Large intestine (tissue), 3 donors: ENCODE data around the gene C22orf39. TPM values are rescaled to one million over a fixed set of nuclear protein-coding genes. Genes with fewer than 3 reads are reported as not detected.
"Not testable (repeated sequence)": the region's sequence is repeated elsewhere in the genome, so short reads cannot be mapped to it uniquely, and the experiment has no call there.

Experiments
- DNase-seq, 2 donors: peaks; one replicate each; pipeline versions ENCODE4 v3.0.0 to v3.0.0-alpha.2; 2013
- H3K27ac ChIP-seq: one replicate; pipeline ENCODE4 v1.5.1; 2013; ENCODE audit warnings: low read length
- H3K27me3 ChIP-seq: 2 replicates; pipeline ENCODE4 v1.6.1; 2013; ENCODE audit warnings: low read length; ENCODE audit not compliant: control insufficient read depth, insufficient read depth
- H3K36me3 ChIP-seq: 2 replicates; pipeline ENCODE4 v1.6.1; 2013; ENCODE audit warnings: low read length; ENCODE audit not compliant: control insufficient read depth, insufficient read depth
- H3K4me1 ChIP-seq: one replicate; pipeline ENCODE4 v1.6.1; 2013; ENCODE audit warnings: low read length; ENCODE audit not compliant: control insufficient read depth, insufficient read depth
- H3K4me3 ChIP-seq: one replicate; pipeline ENCODE4 v1.5.1; 2013; ENCODE audit warnings: low read length
- H3K9me3 ChIP-seq: one replicate; pipeline ENCODE4 v1.6.1; 2013; ENCODE audit warnings: mild to moderate bottlenecking, low read depth, low read length, moderate library complexity; ENCODE audit not compliant: control insufficient read depth
- whole genome bisulfite sequencing: methylation state at CpG from one replicate; pipeline ENCODE4 v1.1.5; 2013; ENCODE audit warnings: low lambda C conversion rate; ENCODE audit not compliant: insufficient coverage; 5-methylcytosine and 5-hydroxymethylcytosine counted together
- polyA plus RNA-seq: library from polyadenylated mRNA; unstranded; fragments of 120-200 nt; gene quantifications from one replicate; pipeline ENCODE4 v1.2.1, GENCODE V29; 2013

C22orf39 gene
- polyA plus RNA-seq, 1 donor: 34.3 TPM

- no peaks in the 10 kb centered on the region for H3K9me3 ChIP-seq
- no peak overlapping the region for H3K4me3 ChIP-seq
- peaks cover 68% of the 10 kb centered on the region for H3K36me3 ChIP-seq
- no peak overlapping the region for H3K27ac ChIP-seq
- WGBS: 60% methylated on average over 1 of the region's 6 CpGs
- no peaks in the 10 kb centered on the region for H3K27me3 ChIP-seq
- no peak for DNase-seq
- H3K4me1 ChIP-seq: no peaks in the 10 kb centered on the region
These were observed 6.6 kb upstream of the C22orf39 start for GRCh38 chr22:19454156-19454555.

GRCh38 chr22:19453718-19454117, 6.2 kb upstream of the C22orf39 start:
- no peak overlapping the region for H3K4me3 ChIP-seq
- H3K4me1 ChIP-seq: peaks cover 3% of the 10 kb centered on the region
- no CpG with 5 or more reads among the region's 5 CpGs for WGBS
- no peaks in the 10 kb centered on the region for H3K27me3 ChIP-seq
- H3K9me3 ChIP-seq: no peaks in the 10 kb centered on the region
- H3K36me3 ChIP-seq: peaks cover 68% of the 10 kb centered on the region
- DNase-seq: no peak
- no peak overlapping the region for H3K27ac ChIP-seq

GRCh38 chr22:19451570-19451969, 4.1 kb upstream of the C22orf39 start:
- WGBS: 100% methylated on average over 1 of the region's 4 CpGs
- peaks cover 56% of the 10 kb centered on the region for H3K36me3 ChIP-seq
- no peak for DNase-seq
- H3K9me3 ChIP-seq: no peaks in the 10 kb centered on the region
- H3K4me1 ChIP-seq: peaks cover 9% of the 10 kb centered on the region
- H3K27me3 ChIP-seq: no peaks in the 10 kb centered on the region
- H3K4me3 ChIP-seq: no peak overlapping the region
- no peak overlapping the region for H3K27ac ChIP-seq

- Histone ChIP-seq H3K27ac (no peak overlapping the region), H3K4me3 (no peak overlapping the region), H3K9me3 (no peaks in the 10 kb centered on the region), H3K36me3 (peaks cover 46% of the 10 kb centered on the region), H3K27me3 (no peaks in the 10 kb centered on the region), H3K4me1 (peaks cover 15% of the 10 kb centered on the region)
- no peak for DNase-seq
- 84% methylated on average over 2 of the region's 8 CpGs for WGBS
These were observed 3.1 kb upstream of the C22orf39 start for GRCh38 chr22:19450363-19451175.

GRCh38 chr22:19449422-19449767, 1.9 kb upstream of the C22orf39 start:
- Histone ChIP-seq H3K27ac (no peak overlapping the region), H3K9me3 (no peaks in the 10 kb centered on the region), H3K27me3 (no peaks in the 10 kb centered on the region), H3K4me1 (peaks cover 15% of the 10 kb centered on the region), H3K4me3 (no peak overlapping the region), H3K36me3 (peaks cover 38% of the 10 kb centered on the region)
- no peak for DNase-seq
- no CpG with 5 or more reads among the region's 2 CpGs for WGBS

GRCh38 chr22:19448739-19449421, 1.4 kb upstream of the C22orf39 start:
- 100% methylated on average over 1 of the region's 5 CpGs for WGBS
- peaks cover 38% of the 10 kb centered on the region for H3K36me3 ChIP-seq
- no peak for DNase-seq
- no peaks in the 10 kb centered on the region for H3K27me3 ChIP-seq
- H3K4me3 ChIP-seq: peak overlapping the region; percentile 78
- no peaks in the 10 kb centered on the region for H3K9me3 ChIP-seq
- peaks cover 15% of the 10 kb centered on the region for H3K4me1 ChIP-seq
- H3K27ac ChIP-seq: no peak overlapping the region

- H3K4me1 ChIP-seq: peaks cover 15% of the 10 kb centered on the region
- peak overlapping the region; percentile 73 for H3K27ac ChIP-seq
- peak overlapping the region; percentile 78 for H3K4me3 ChIP-seq
- no peaks in the 10 kb centered on the region for H3K9me3 ChIP-seq
- no peaks in the 10 kb centered on the region for H3K27me3 ChIP-seq
- peak; percentile 71 to 86 for DNase-seq
- peaks cover 37% of the 10 kb centered on the region for H3K36me3 ChIP-seq
- WGBS: no CpG with 5 or more reads among the region's 14 CpGs
These were observed 631 bp upstream of the C22orf39 start for GRCh38 chr22:19448076-19448607.

- WGBS: 0% methylated on average over 2 of the region's 22 CpGs
These were observed 745 bp downstream of the C22orf39 start for GRCh38 chr22:19446603-19447329.

GRCh38 chr22:19445279-19445982, 2.1 kb downstream of the C22orf39 start:
- not testable (repeated sequence) for H3K9me3 ChIP-seq, H3K27me3 ChIP-seq, H3K27ac ChIP-seq, H3K4me3 ChIP-seq, DNase-seq
- Histone ChIP-seq H3K36me3 (peaks cover 25% of the 10 kb centered on the region), H3K4me1 (peaks cover 15% of the 10 kb centered on the region)
- WGBS: 100% methylated on average over 1 of the region's 9 CpGs

More at GRCh38 chr22:19446603-19447329, 745 bp downstream of the C22orf39 start:
- H3K27me3 ChIP-seq: no peaks in the 10 kb centered on the region
- H3K27ac ChIP-seq: peak overlapping the region; percentile 73
- H3K36me3 ChIP-seq: peaks cover 30% of the 10 kb centered on the region
- H3K9me3 ChIP-seq: no peaks in the 10 kb centered on the region
- peaks cover 15% of the 10 kb centered on the region for H3K4me1 ChIP-seq
- no peak for DNase-seq
- H3K4me3 ChIP-seq: peak overlapping the region; percentile 78
